Adrenal gland (tissue), 12 donors: ENCODE measurements around the gene FBXL15. TPM values are rescaled to one million over a fixed set of nuclear protein-coding genes. Genes with fewer than 3 reads are reported as not detected.

Source experiments
- DNase-seq, 7 donors: peaks; one replicate each; pipeline ENCODE4 v3.0.0-alpha.2; 2019 to 2020
- H3K27ac ChIP-seq, 5 donors: fragments of 200-600 bp; sonication (generic) in 4 of 5; 1 replicate in 3 of 5; 2 replicates in 2 of 5; pipeline versions ENCODE4 v1.5.1 to v1.8.0; 2016 to 2020; ENCODE audit warnings: mild to moderate bottlenecking in 1 of 5
- H3K27me3 ChIP-seq: fragments of 200-600 bp; 2 replicates; pipeline ENCODE4 v1.8.0; 2021
- H3K36me3 ChIP-seq, 2 donors: fragments of 200-600 bp; replicated peaks in 1 of 2; 1 replicate in 1 of 2; 2 replicates in 1 of 2; pipeline versions ENCODE4 v1.5.1 to v1.8.0; 2018 to 2022
- H3K4me1 ChIP-seq, 2 donors: fragments of 200-600 bp; replicated peaks in 1 of 2; 1 replicate in 1 of 2; 2 replicates in 1 of 2; pipeline versions ENCODE4 v1.5.1 to v1.8.0; 2018 to 2021
- H3K4me3 ChIP-seq, 4 donors: fragments of 200-600 bp; sonication (generic) in 3 of 4; one replicate each; pipeline ENCODE4 v1.5.1; 2016 to 2018
- H3K9me3 ChIP-seq, 3 donors: fragments of 200-600 bp; sonication (generic) in 1 of 3; replicated peaks in 1 of 3; 1 replicate in 2 of 3; 2 replicates in 1 of 3; pipeline versions ENCODE4 v1.5.1 to v1.8.0; 2016 to 2021
- POLR2A ChIP-seq, 2 donors: fragments of 450-650 bp; IDR thresholded peaks; one replicate each; pipeline ENCODE4 v1.6.1; 2017; ENCODE audit warnings: antibody characterized with exemption in 2 of 2, mild to moderate bottlenecking in 2 of 2, moderate library complexity in 1 of 2
- WGBS, 4 donors: extraction: QIAGEN DNeasy Blood & Tissue Kit in 2 of 4; methylation state at CpG; one replicate each; pipeline versions ENCODE4 v1.1.5 to v1.1.7; 2013 to 2017; 5-methylcytosine and 5-hydroxymethylcytosine counted together
- intact Hi-C, 2 donors: fragments of 100-400 bp; cut with DNase I; formaldehyde crosslinking; loops; one replicate each; pipeline versions ENCODE4 v1.14.1 to v1.15.0; 2022 to 2023
- polyA plus RNA-seq, 3 donors: library from polyadenylated mRNA; stranded (reverse); fragments of 200-250 nt in 2 of 3; fragments of 350-450 nt in 1 of 3; fragmentation: Illumina TruSeq in 1 of 3; extraction: RNeasy Lipid Tissue Mini Kit (QIAGEN cat#74804) in 1 of 3; gene quantifications; one replicate each; pipeline ENCODE4 v1.2.3, GENCODE V29; 2013 to 2014
- total RNA-seq, 9 donors: library from RNA; depleted of rRNA in 4 of 9; stranded (reverse); fragments of >200 nt in 4 of 9; fragments of 120-200 nt in 1 of 9; fragmentation: NEBNext Ultra II Directional in 1 of 9; extraction: Animal tissue kit (Norgen Biotek cat#: 25700) in 1 of 9; gene quantifications; one replicate each; pipeline versions ENCODE4 v1.1.0 to v1.2.4, GENCODE V29; 2013 to 2023
- TF ChIP-seq, protein P1 (sequence below), 6 experiments: fragments of 450-650 bp in 4 of 6; fragments of 200-600 bp in 2 of 6; sonication (generic) in 1 of 6; IDR thresholded peaks; 1 replicate in 5 of 6; 2 replicates in 1 of 6; pipeline versions ENCODE4 v1.5.1 to v1.8.0; 2016 to 2021; ENCODE audit warnings: antibody characterized with exemption in 6 of 6, mild to moderate bottlenecking in 2 of 6, moderate library complexity in 1 of 6
- donor health status: healthy with polysubstance abuse.
- donor health status: Bipolar disorder and iron deficiency.
- donor health status: DM: yes; HTN: yes; CAD: no.
- donor health status: DM: no; HTN: no; CAD: no.
- donor health status: DM: no; HTN: no; CAD: no.
- donor health status: DM: yes; HTN: yes; CAD: no.

Gene FBXL15
- total and polyA plus RNA-seq, 12 donors, result 2.1 to 61.9 (median 28.7) TPM

GRCh38 chr10:102395400-102396316, 25.0 kb upstream of the FBXL15 start, which contains the start of gene NFKB2:
Gene NFKB2 (plus strand): TSS chr10:102395705. CDS start chr10:102395960, 255 bp downstream.
- peaks cover 10 to 28% of the 10 kb centered on the region in 2 donors for H3K4me1 ChIP-seq
- H3K36me3 ChIP-seq, result peaks cover 0 to 22% of the 10 kb centered on the region in 2 donors
- H3K27ac ChIP-seq, result peak within 1 kb of the TSS; percentile 68 to 95 (median 91)
- intact Hi-C loops, result loop anchor here in 1 of 2 donors (5.0 kb wide), 1 partner anchor 82 kb away; no protein-coding TSS in a partner anchor
- peak; percentile 87 to 91 (median 91) for DNase-seq
- WGBS, 4 donors, result 1 to 2% (median 1%) methylated on average over 10 to 42 of the region's 42 CpGs
- TF ChIP-seq, protein P1, sequence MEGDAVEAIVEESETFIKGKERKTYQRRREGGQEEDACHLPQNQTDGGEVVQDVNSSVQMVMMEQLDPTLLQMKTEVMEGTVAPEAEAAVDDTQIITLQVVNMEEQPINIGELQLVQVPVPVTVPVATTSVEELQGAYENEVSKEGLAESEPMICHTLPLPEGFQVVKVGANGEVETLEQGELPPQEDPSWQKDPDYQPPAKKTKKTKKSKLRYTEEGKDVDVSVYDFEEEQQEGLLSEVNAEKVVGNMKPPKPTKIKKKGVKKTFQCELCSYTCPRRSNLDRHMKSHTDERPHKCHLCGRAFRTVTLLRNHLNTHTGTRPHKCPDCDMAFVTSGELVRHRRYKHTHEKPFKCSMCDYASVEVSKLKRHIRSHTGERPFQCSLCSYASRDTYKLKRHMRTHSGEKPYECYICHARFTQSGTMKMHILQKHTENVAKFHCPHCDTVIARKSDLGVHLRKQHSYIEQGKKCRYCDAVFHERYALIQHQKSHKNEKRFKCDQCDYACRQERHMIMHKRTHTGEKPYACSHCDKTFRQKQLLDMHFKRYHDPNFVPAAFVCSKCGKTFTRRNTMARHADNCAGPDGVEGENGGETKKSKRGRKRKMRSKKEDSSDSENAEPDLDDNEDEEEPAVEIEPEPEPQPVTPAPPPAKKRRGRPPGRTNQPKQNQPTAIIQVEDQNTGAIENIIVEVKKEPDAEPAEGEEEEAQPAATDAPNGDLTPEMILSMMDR (IDR thresholded peaks at IDR 0.05), result no peak
- peak in 1 of 2 donors; percentile 58 for TF ChIP-seq POLR2A (IDR thresholded peaks at IDR 0.05)
- peak within 1 kb of the TSS; percentile 18 to 77 (median 56) for H3K4me3 ChIP-seq
- no peaks in the 10 kb centered on the region for H3K9me3 ChIP-seq
- no peaks in the 10 kb centered on the region for H3K27me3 ChIP-seq

GRCh38 chr10:102396317-102396650, 24.4 kb upstream of the FBXL15 start:
- Histone ChIP-seq H3K4me1 (peaks cover 10 to 28% of the 10 kb centered on the region in 2 donors), H3K27ac (peak overlapping the region in 3 of 5 donors; percentile 89 to 94 (median 91)), H3K36me3 (peaks cover 0 to 27% of the 10 kb centered on the region in 2 donors), H3K4me3 (peak overlapping the region in 2 of 4 donors; percentile 72 to 77), H3K9me3 (no peaks in the 10 kb centered on the region), H3K27me3 (no peaks in the 10 kb centered on the region)
- intact Hi-C loops, result loop anchor here in 1 of 2 donors (5.0 kb wide), 1 partner anchor 81 kb away; no protein-coding TSS in a partner anchor
- 28 to 48% (median 43%) methylated on average over 3 to 4 of the region's 4 CpGs for whole genome bisulfite sequencing, 4 donors
- DNase-seq, result no peak
- TF ChIP-seq, protein P1 (IDR thresholded peaks at IDR 0.05), result no peak
- TF ChIP-seq POLR2A (IDR thresholded peaks at IDR 0.05), result no peak

DNA sequence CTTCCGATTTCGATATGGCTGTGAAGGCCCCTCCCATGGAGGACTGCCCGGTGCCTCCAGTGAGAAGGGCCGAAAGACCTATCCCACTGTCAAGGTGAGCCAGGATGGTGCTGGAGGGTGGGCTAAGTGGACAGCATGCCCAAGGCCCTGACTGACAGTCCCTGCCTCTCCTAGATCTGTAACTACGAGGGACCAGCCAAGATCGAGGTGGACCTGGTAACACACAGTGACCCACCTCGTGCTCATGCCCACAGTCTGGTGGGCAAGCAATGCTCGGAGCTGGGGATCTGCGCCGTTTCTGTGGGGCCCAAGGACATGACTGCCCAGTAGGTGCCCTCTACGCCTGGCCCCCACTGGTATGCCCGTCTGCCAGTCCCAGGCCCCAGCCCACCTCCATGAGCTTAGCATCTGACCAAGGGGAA, 23.9 kb upstream of the FBXL15 start:
- H3K36me3 ChIP-seq, result peaks cover 0 to 32% of the 10 kb centered on the region in 2 donors
- H3K4me3 ChIP-seq, result peak overlapping the region in 1 of 4 donors; percentile 77
- WGBS, 4 donors, result 80 to 94% (median 84%) methylated on average over 6 to 12 of the region's 12 CpGs
- H3K27ac ChIP-seq, result peak overlapping the region in 2 of 5 donors; percentile 91 to 94
- intact Hi-C loops, result loop anchor here in 1 of 2 donors (5.0 kb wide), 1 partner anchor 81 kb away; no protein-coding TSS in a partner anchor
- no peak for DNase-seq
- H3K27me3 ChIP-seq, result no peaks in the 10 kb centered on the region
- no peaks in the 10 kb centered on the region for H3K9me3 ChIP-seq
- TF ChIP-seq, protein P1 (IDR thresholded peaks at IDR 0.05), result no peak
- no peak for TF ChIP-seq POLR2A (IDR thresholded peaks at IDR 0.05)
- H3K4me1 ChIP-seq, result peaks cover 10 to 28% of the 10 kb centered on the region in 2 donors
